ENCODE results near the gene FYCO1.
"Not testable (repeated sequence)": the region's sequence is repeated elsewhere in the genome, so short reads cannot be mapped to it uniquely, and the experiment has no call there.

The FYCO1 gene

DNA sequence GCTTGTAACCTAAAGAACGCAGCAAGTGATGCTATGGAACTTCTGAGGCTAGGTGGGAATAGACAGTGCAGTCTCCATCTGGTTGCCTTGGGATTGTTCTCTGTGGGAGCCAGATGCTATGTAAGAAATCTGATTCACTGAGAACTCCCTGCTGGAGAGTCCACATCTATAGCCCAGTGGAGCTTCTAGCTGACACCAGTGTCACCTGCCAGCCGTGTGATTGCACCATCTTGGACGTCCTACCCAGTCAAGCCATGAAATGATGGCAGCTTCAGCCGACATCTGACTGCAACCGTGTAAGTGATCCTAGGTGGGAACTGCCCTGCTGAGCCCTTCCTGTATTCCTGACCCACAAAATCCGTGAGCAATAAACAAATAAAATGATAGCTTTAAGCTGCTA is 12.4 kb upstream of the FYCO1 start:
- DNase-seq: no peak

DNA sequence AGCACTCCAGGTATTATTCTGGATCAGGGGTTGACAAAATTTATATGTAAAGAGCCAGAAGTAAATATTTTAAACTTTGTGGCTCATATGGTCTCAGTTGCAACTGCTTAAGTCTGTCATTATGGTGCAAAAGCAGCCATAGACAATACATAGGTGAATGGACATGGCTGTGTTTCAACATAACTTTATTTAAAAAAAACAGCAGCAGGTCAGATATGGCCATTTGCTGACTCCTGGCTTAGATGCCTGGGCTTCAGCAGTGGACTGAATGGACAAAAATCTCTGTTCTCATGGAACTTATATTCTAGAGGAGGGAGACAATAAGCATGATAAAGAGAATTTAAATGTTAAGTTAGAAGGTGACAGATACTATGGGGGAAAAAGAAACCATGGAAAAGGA is 11.7 kb upstream of the FYCO1 start:
- no peak for DNase-seq

DNA sequence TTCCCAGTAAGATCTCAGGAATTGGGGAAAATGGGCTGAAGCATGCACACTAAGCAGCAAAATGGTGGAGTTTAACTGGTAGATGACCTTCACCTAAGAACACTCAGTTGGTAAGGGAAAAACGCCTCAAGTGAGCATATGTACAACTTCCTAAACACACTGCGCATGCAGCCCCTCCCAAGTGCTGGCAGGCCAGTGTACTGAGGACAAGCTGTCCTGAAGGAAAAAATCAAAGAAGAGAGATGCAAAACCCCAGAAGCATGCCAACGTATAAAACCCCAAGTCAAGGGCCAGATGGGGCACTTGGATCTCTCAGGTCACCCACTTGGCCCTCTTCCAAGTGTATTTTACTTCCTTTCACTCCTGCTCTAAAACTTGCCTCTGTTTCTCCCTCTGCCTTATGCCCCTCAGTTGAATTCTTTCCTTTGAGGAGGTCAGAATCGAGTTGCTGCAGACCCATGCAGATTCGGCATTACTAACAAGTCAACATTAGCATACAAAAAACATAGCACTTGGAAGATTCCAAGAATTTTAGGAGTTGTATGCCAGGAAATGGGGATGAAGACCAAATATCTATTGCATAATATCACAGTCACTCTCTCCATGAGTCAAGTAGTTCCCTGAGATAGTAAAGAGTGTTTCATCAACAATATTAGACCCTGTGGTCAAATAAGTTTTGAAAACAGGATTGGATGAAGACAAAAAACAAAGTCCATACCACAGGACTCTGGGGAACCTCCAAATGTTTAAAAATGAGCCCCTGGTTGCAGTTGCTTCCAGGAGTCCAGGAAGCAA is 10.8 kb upstream of the FYCO1 start:
- DNase-seq: no peak

DNA sequence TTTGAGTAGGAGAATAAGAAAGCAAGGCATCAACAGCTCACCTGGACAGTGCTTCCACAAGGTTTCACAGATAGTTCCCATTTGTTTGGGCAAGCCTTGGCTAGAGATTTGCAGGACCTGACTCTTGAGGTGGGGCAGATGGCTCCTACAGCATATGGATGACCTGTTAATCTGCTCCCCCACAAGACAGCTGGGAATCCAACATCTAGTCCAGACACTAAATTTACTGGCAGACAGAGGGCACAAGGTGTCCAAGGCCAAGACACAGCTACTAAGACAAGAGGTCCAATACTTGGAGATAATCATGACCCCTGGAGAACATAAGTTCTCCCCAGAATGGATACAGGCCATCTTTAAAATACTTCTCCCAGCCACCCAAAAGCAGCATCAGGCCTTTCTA is 8.1 kb upstream of the FYCO1 start:
- DNase-seq: not testable (repeated sequence)

- DNase-seq: no peak
Observed at GRCh38 chr3:46001178-46001577, 5.6 kb upstream of the FYCO1 start.

GRCh38 chr3:45997942-45998341 is 2.3 kb upstream of the FYCO1 start:
- DNase-seq: no peak

DNA sequence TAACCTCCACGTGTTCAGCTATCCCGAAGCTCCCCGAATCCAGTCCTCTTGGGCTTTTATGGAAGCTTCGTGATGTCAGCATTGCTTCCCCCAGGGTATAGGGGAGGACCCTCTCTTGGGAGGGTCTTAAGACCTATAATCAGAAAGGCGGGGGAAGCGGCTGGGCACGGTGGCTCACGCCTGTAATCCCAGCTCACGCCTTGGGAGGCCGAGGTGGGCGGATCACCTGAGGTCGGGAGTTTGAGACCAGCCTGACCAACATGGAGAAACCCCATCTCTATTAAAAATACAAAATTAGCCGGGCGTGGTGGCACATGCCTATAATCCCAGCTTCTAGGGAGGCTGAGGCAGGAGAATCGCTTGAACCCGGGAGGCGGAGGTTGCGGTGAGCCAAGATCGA is 1.9 kb upstream of the FYCO1 start:
- not testable (repeated sequence) for DNase-seq

- DNase-seq: peak; percentile 30 to 33
Observed at GRCh38 chr3:45994419-45995235, 997 bp downstream of the FYCO1 start.

DNA sequence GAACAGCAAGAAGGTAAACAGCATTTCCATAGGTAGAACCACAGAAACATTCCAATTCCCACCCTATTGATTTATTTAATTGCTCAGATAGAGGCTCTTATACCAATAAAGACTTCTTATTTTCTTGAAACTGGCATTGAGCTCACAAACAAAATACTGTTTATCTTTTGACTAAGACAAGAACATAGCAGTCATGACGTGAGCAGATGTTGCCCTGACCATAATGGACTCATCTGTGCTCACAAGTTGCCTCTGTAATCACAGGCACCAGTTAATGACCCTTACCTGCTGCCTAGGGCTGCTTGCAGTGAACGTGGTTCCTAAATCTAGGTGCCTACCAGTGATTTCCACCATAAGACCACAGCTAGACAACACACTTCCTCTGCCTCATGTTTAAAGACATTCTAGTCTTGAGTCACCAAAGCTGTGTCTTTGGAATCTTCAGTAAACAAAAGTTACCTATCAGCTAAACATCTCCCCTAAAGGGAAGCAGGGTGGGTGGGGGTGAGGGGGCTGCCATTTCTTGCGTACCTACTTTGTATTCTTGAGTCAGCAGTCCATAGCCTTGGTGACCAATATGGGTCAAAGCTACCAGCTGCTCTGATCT is 2.1 kb downstream of the FYCO1 start:
- DNase-seq: no peak

DNA sequence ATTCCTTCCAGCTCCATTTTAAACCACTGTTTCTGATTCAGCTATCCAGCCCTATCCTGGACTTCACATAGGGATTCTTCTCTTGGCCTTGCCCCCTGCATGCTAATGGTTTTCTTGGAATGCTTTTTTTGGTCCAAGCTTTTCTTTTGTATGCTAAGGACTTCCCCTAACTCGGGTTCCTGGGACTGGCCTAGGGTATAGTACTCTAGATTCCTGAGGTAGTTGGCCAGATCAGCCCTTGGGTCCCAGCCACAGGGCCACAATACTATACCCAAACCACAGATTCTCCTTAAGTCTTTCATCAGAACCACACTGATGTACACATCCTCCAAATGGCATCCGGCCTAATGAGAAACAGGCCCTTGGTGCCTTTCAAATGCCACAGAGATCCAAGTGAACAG is 2.8 kb downstream of the FYCO1 start:
- DNase-seq: no peak

DNA sequence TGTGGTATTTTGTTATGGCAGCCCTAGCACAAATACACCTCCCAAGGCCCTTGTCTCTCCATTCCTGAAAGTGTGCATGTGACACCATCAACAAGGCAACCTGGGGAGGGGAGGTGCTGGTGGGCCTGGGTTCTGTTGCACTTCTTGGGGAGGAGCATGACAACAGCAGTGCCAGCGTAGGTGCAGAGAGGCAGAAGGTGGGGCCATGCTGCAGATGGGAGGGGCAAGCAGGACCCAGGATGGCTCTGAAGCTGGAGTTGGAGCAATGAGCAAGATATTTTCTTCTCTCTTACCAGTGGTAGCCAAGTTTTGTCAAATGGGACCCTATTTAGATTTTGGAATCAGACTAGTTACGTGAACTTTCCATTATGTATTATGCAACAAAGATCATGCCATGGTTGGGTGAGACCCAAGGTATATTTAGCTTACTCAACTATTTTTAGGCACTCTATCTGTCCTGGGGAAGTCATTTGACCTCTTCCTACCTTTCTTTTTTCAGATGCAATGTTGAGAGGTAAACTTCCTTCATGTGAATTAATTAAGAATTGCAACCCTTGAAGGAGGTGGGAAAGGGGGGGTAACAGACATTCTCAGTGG is 3.4 kb downstream of the FYCO1 start:
- DNase-seq: no peak

DNA sequence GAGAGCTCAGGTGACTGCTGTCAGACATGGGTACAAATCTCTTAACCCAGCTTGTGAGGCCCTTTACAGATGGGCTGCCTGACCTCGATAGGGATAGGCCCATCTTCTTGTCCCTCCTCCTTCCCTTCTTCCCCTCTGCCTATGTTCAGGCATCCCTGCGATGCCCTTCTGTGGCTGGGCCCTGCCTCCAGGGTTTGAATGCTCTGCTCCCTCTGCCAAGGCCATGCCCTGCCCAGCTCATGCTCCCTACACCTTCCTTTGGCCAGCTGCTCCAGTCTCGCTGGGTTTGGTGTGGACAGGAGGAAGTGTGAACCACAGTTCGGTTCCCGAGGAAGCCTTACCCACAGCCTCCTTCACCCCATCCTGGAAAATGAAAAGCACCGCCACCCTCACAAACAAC is 4.3 kb downstream of the FYCO1 start:
- no peak for DNase-seq

DNA sequence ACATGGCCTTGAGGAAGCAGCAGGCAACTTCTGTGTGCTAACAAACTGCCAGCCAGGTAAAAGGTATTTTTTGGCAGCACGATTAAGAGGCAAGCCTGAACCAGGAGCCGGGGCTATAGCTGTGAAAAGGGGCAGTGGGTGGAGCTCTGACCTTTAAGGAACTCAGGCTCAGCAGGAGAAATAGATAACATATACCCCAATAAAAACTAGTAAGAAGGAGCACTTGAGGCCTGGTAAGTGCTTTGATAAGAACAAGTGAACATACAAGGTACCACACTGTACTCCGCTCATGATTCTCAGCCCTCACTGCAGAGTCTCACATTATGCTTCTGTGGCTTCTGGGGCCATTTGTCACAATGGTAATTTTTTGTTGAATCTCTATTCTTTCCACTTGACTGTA is 5.4 kb downstream of the FYCO1 start:
- no peak for DNase-seq

DNA sequence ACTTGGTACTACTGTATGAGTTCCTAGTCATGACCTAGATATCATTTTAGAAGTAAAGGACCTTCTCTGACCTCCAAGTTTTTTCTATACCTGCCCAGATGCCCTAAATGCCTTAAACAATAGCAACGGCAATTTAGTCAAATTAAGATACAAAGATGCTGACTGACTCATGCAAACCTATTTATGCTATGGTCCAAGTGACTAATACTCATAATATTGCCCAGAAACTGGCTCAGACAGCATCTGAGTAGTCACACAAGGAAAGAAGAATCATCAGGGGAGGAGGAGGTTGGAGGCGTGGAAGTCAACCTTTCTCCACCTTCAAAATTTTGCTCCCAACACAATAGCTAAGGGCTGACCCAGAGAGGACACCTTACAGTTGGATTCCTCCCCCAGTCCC is 6.8 kb downstream of the FYCO1 start:
- no peak for DNase-seq

DNA sequence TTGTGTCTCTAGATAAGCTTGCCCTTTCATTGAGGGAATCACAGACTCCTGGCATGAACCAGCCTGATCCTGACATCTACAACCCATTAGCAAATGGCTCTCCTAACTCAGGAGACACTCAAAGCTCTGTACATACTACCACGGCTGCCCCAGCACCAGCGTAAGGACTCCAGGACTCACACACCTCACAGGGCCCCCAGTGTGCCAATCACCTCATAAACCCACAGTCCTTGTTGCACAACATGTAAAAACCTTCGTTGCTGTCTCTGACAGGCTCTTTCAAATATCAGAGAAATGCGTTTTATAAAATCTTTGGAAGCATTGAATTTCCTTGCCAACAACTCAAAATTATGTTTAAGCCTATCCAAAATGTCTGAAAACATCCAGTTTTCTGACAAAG is 7.3 kb downstream of the FYCO1 start:
- DNase-seq: no peak

GRCh38 chr3:45987368-45988291 is 8.0 kb downstream of the FYCO1 start:
- DNase-seq: no peak

DNA sequence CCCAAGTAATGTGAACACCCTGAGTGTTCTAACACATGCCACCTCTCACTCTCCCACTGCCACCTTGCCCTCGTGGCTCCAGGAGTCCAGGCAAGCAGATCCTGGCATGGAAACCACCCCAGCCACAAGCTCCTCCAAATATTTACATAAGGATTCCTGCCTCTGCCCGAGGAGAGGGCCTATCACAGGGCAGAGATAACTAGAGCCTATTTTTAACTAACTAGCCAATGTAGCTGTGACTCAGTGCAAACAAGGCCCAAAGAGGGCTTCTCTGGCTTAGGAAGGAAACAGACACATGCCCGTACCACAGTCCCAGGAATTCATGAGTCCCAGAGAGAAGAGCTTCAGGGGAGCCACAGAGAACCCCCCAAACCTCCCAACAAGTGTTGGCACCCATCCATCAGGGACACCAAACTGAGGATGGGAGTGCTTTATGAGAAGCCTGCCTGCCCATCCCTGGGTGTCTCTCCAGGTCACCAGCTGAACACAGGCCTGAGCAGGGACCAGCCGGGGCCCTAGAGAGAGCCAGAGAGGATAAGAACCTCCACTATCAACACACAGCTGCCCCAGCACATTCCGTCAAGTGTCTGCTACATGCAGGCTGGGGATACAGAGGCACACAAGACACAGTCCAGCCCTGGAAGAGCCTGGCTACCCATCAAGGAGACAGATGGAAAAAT is 9.2 kb downstream of the FYCO1 start:
- DNase-seq: no peak

- DNase-seq: no peak
Observed at GRCh38 chr3:45985532-45986302, 9.9 kb downstream of the FYCO1 start.

- DNase-seq: no peak
Observed at GRCh38 chr3:45984331-45985312, 11.0 kb downstream of the FYCO1 start.

DNA sequence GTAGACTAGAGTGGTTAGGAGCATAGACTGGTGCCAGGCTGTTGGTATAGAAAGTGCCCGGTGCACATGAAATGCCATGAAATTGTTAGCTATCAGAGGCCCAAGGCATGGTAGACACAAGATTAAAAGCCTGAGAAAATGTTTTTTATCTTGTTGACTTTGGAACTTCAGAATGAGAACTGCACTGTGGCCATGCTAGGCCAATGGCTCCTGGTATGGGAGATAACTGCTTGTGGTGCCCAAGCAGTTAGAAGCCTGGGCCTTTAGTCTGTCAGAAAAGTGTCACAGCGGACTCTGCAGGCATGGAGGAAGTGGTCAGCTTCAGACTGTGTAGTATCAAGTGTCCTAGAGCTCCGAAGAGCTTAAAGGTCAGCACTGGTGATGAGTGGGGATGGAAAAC is 11.9 kb downstream of the FYCO1 start:
- DNase-seq: no peak

Measured in Kasumi-1 (cell line).